Retinal pigment epithelial cell (primary cell): Measurements from ENCODE around the gene GRID1.

Experiments used
- DNase-seq: peaks from one replicate; pipeline ENCODE4 v3.0.0-alpha.2; 2010; ENCODE audit warnings: low read depth
- H3K4me3 ChIP-seq: 2 replicates; pipeline ENCODE4 v1.5.1; 2011; ENCODE audit warnings: mild to moderate bottlenecking, low read length, control low read depth, moderate library complexity
- TF ChIP-seq, protein P1 (sequence below): conservative IDR thresholded peaks from 2 replicates; pipeline ENCODE4 v1.5.1; 2011; ENCODE audit warnings: low read depth, low read length, control low read depth, inconsistent platforms

GRID1 gene

DNA sequence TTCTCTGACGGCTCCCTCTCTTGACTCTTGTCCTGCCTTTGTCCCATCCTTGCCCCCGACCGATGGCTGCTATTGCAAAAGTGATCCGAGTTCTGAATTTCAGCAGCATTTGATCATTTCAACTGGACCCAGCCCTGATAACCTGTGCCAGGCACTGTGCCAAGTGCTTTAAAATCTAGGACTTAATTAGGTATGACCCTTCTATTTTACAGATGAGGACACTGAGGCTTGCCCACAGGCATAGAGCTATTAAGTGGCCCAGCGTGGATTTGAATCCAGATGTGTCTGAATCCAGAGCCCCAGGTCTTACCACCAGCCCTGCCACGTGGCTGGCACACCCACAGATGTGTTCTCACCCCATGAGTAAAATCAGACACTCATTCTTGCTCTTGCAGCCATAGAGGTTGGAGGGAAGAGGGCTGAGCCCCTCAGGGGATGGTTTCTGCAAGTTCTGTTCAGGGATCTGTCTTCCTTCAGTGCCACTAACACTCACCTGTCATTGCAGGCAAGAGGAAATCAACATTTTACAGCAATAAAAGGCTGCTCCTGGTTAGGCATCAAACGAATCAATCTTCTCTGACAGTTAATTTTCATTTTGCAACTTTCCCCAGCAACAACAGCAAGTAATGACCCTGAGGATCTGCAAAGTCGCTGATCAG lies 101.2 kb downstream of the GRID1 start:
- TF ChIP-seq, protein P1, sequence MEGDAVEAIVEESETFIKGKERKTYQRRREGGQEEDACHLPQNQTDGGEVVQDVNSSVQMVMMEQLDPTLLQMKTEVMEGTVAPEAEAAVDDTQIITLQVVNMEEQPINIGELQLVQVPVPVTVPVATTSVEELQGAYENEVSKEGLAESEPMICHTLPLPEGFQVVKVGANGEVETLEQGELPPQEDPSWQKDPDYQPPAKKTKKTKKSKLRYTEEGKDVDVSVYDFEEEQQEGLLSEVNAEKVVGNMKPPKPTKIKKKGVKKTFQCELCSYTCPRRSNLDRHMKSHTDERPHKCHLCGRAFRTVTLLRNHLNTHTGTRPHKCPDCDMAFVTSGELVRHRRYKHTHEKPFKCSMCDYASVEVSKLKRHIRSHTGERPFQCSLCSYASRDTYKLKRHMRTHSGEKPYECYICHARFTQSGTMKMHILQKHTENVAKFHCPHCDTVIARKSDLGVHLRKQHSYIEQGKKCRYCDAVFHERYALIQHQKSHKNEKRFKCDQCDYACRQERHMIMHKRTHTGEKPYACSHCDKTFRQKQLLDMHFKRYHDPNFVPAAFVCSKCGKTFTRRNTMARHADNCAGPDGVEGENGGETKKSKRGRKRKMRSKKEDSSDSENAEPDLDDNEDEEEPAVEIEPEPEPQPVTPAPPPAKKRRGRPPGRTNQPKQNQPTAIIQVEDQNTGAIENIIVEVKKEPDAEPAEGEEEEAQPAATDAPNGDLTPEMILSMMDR, result no peak
- DNase-seq, result no peak

DNA sequence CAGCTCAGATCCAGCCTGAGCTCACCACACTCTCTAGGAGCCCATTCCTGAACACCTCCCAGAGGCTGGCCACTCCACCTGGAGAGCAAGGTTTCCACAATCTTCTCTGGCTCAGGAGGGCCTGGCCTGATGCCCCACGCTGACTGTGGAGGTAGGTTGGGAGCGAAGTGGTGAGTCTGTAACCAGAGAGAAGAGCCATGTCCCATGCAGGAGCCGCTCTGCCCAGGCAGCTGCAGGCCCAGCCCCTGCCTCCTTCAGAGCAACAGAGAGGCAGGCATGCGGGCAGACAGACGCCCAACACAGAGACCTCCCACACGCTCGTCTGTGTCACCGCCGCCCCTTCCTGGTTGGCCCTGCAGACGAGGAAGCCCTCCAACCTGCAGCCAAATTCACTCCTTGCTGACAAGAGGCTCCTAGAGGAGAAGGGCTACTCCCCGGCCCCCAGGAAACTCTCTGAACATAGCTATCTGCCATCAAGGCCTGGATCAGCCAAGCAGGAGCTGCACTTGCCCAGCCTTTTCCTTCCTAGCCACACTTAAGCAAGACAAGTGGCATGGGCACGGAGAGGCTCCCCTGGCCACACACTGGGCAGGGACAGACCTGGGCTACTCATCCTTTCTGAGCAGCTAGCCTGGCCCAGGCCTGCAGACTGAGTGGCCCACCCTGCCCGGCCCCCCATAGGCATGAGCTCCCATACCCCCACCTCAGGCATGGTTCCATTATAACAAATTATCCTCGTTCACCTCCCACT lies 101.9 kb downstream of the GRID1 start:
- TF ChIP-seq, protein P1, result no peak
- DNase-seq, result no peak
- H3K4me3 ChIP-seq, result no peak overlapping the region

More for the DNA sequence above, 101.2 kb downstream of the GRID1 start:
- no peak overlapping the region for H3K4me3 ChIP-seq

- DNase-seq, result no peak
- H3K4me3 ChIP-seq, result no peak overlapping the region
- TF ChIP-seq, protein P1, result no peak
Observed at GRCh38 chr10:86263907-86264306, 102.7 kb downstream of the GRID1 start.

- H3K4me3 ChIP-seq, result no peak overlapping the region
Observed at GRCh38 chr10:86263209-86263608, 103.4 kb downstream of the GRID1 start.

DNA sequence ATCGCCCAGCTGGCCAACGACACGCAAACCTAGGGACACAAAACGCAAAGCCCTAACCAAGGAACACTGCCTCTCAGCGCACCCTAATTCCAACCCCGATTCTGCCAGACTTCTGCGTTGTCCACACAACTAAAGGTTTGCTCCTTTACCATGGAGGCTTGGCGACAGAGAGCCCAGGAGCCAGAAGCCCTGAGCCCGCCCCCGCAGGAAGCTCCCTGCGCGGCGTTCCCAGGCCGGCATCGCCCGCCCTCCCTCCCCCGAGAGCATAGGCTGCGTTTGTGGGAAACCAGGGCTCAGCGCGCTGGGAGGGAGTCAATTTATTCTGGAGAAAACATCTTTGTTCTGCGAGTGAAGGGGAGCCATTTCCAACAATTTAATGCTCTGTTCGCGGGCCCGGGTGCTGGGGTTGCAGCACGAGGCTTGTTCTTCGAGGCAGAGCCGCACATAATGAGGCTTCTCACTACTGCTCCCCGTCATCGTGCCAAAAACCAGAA lies 103.9 kb downstream of the GRID1 start:
- H3K4me3 ChIP-seq, result no peak overlapping the region
- no peak for DNase-seq
- TF ChIP-seq, protein P1, result no peak

More at GRCh38 chr10:86263209-86263608, 103.4 kb downstream of the GRID1 start:
- TF ChIP-seq, protein P1, result no peak
- no peak for DNase-seq

- no peak for DNase-seq
- H3K4me3 ChIP-seq, result no peak overlapping the region
- TF ChIP-seq, protein P1, result peak; percentile 31
Observed at GRCh38 chr10:86261941-86262687, 104.5 kb downstream of the GRID1 start.
